HEK293 (cell line): ENCODE data around the gene SEMA4B.

Experiments used
- CTCF ChIA-PET: fragments of 350-600 bp; formaldehyde crosslinking; extraction: SDS; loops from one replicate; lab custom pipeline; 2021; ENCODE audit warnings: antibody characterized with exemption; lab: Yijun Ruan, JAX
- POLR2A ChIA-PET: fragments of 300-600 bp; formaldehyde crosslinking; extraction: SDS; loops from one replicate; lab custom pipeline; 2020; ENCODE audit warnings: antibody characterized with exemption, inconsistent platforms; lab: Yijun Ruan, JAX
- H3K27ac ChIP-seq: fragments of 200-500 bp; sonication (Bioruptor generic); 2 replicates; pipeline ENCODE4 v1.5.1; 2014; ENCODE audit warnings: low read depth, low read length, control low read depth, inconsistent platforms; ENCODE audit errors: extremely low read depth
- H3K36me3 ChIP-seq, 2 experiments: fragments of 200-500 bp in 1 of 2; sonication (Bioruptor generic) in 1 of 2; 1 replicate in 1 of 2; 2 replicates in 1 of 2; pipeline ENCODE4 v1.5.1; 2014 to 2017; ENCODE audit warnings: inconsistent platforms in 2 of 2, low read length in 2 of 2; ENCODE audit not compliant: control insufficient read depth in 2 of 2, insufficient read depth in 1 of 2
- H3K4me1 ChIP-seq: fragments of 200-500 bp; sonication (Bioruptor generic); 2 replicates; pipeline ENCODE4 v1.5.1; 2014; ENCODE audit warnings: mild to moderate bottlenecking, low read length, inconsistent platforms; ENCODE audit not compliant: control insufficient read depth, insufficient read depth
- H3K4me3 ChIP-seq: 2 replicates; pipeline ENCODE4 v1.5.1; 2011; ENCODE audit warnings: low read depth, mild to moderate bottlenecking, control low read depth, low read length, moderate library complexity
- H3K9me3 ChIP-seq: fragments of 200-500 bp; sonication (Bioruptor generic); 2 replicates; pipeline ENCODE4 v1.5.1; 2014; ENCODE audit warnings: low read depth, low read length, inconsistent platforms; ENCODE audit not compliant: control insufficient read depth, insufficient read depth
- GLIS1 ChIP-seq: fragments of 450-650 bp; formaldehyde crosslinking; IDR thresholded peaks from 2 replicates; pipeline ENCODE4 v1.5.1; 2016; ENCODE audit warnings: missing biosample characterization, missing genetic modification characterization
- IKZF3 ChIP-seq: fragments of 450-650 bp; IDR thresholded peaks from 2 replicates; pipeline ENCODE4 v1.5.0; 2018; ENCODE audit warnings: missing biosample characterization, mild to moderate bottlenecking, missing genetic modification characterization, moderate library complexity
- KLF9 ChIP-seq: fragments of 450-650 bp; formaldehyde crosslinking; IDR thresholded peaks from 2 replicates; pipeline ENCODE4 v1.5.1; 2016; ENCODE audit warnings: missing biosample characterization, missing genetic modification characterization, low read depth
- MEIS1 ChIP-seq: sonication (generic); formaldehyde crosslinking; IDR thresholded peaks from 2 replicates; pipeline ENCODE4 v1.8.1; 2022; ENCODE audit warnings: missing genetic modification reagents, mild to moderate bottlenecking, borderline replicate concordance
- SP2 ChIP-seq: fragments of 450-650 bp; formaldehyde crosslinking; IDR thresholded peaks from 2 replicates; pipeline ENCODE4 v1.5.1; 2016; ENCODE audit warnings: missing biosample characterization, missing genetic modification characterization
- SP3 ChIP-seq: fragments of 450-650 bp; formaldehyde crosslinking; IDR thresholded peaks from 2 replicates; pipeline ENCODE4 v1.5.1; 2016; ENCODE audit warnings: missing biosample characterization, missing genetic modification characterization
- SP7 ChIP-seq: fragments of 450-650 bp; formaldehyde crosslinking; IDR thresholded peaks from 2 replicates; pipeline ENCODE4 v1.5.1; 2016; ENCODE audit warnings: missing biosample characterization, missing genetic modification characterization
- ZBTB20 ChIP-seq: fragments of 450-650 bp; formaldehyde crosslinking; IDR thresholded peaks from 2 replicates; pipeline ENCODE4 v1.5.1; 2016; ENCODE audit warnings: missing biosample characterization, missing genetic modification characterization
- ZBTB8A ChIP-seq: fragments of 450-650 bp; formaldehyde crosslinking; IDR thresholded peaks from 2 replicates; pipeline ENCODE4 v1.5.1; 2016; ENCODE audit warnings: missing biosample characterization, missing genetic modification characterization
- ZFP37 ChIP-seq: fragments of 450-650 bp; formaldehyde crosslinking; IDR thresholded peaks from 2 replicates; pipeline ENCODE4 v1.5.1; 2016; ENCODE audit warnings: missing biosample characterization, missing genetic modification characterization
- ZIC2 ChIP-seq: fragments of 450-650 bp; formaldehyde crosslinking; IDR thresholded peaks from 2 replicates; pipeline ENCODE4 v1.5.1; 2016; ENCODE audit warnings: missing biosample characterization, missing genetic modification characterization
- ZNF10 ChIP-seq: fragments of 450-650 bp; formaldehyde crosslinking; IDR thresholded peaks from 2 replicates; pipeline ENCODE4 v1.5.1; 2017; ENCODE audit warnings: missing biosample characterization, missing genetic modification characterization
- ZNF239 ChIP-seq: fragments of 450-650 bp; formaldehyde crosslinking; IDR thresholded peaks from 2 replicates; pipeline ENCODE4 v1.5.1; 2016; ENCODE audit warnings: missing biosample characterization, missing genetic modification characterization
- ZNF366 ChIP-seq: fragments of 450-650 bp; formaldehyde crosslinking; conservative IDR thresholded peaks from 2 replicates; pipeline ENCODE4 v1.5.1; 2016; ENCODE audit warnings: missing biosample characterization, missing genetic modification characterization
- ZNF561 ChIP-seq: fragments of 450-650 bp; IDR thresholded peaks from 2 replicates; pipeline ENCODE4 v1.5.1; 2018; ENCODE audit warnings: missing biosample characterization, missing genetic modification characterization, borderline replicate concordance
- ZNF600 ChIP-seq: fragments of 450-650 bp; formaldehyde crosslinking; IDR thresholded peaks from 2 replicates; pipeline ENCODE4 v1.5.1; 2016; ENCODE audit warnings: missing biosample characterization, missing genetic modification characterization
- ZNF76 ChIP-seq: fragments of 450-650 bp; formaldehyde crosslinking; IDR thresholded peaks from 2 replicates; pipeline ENCODE4; 2016; ENCODE audit warnings: low read depth, missing biosample characterization, missing genetic modification characterization, borderline replicate concordance
- ZNF768 ChIP-seq: fragments of 450-650 bp; formaldehyde crosslinking; IDR thresholded peaks from 2 replicates; pipeline ENCODE4 v1.5.1; 2018; ENCODE audit warnings: missing biosample characterization, mild to moderate bottlenecking, missing genetic modification characterization
- ZSCAN30 ChIP-seq: fragments of 450-650 bp; IDR thresholded peaks from 2 replicates; pipeline ENCODE4 v1.5.1; 2018; ENCODE audit warnings: missing biosample characterization, mild to moderate bottlenecking, missing genetic modification characterization, moderate library complexity
- TF ChIP-seq, protein P1 (sequence below): fragments of 450-650 bp; formaldehyde crosslinking; IDR thresholded peaks from 2 replicates; pipeline ENCODE4 v1.5.1; 2016; ENCODE audit warnings: missing biosample characterization, missing genetic modification characterization
- TF ChIP-seq, protein P2 (sequence below): fragments of 450-650 bp; formaldehyde crosslinking; IDR thresholded peaks from 2 replicates; pipeline ENCODE4 v1.5.1; 2016; ENCODE audit warnings: missing biosample characterization, missing genetic modification characterization
- TF ChIP-seq, protein P3 (sequence below): fragments of 450-650 bp; formaldehyde crosslinking; optimal IDR thresholded peaks from 2 replicates; pipeline ENCODE3; 2016; ENCODE audit warnings: missing biosample characterization, mild to moderate bottlenecking, missing genetic modification characterization
- TF ChIP-seq, protein P4 (sequence below): fragments of 450-650 bp; formaldehyde crosslinking; conservative IDR thresholded peaks from 2 replicates; pipeline ENCODE4 v1.5.1; 2016; ENCODE audit warnings: low read depth, missing biosample characterization, missing genetic modification characterization
- TF ChIP-seq, protein P5 (sequence below): sonication (generic); formaldehyde crosslinking; IDR thresholded peaks from 2 replicates; pipeline ENCODE4 v1.8.1; 2022; ENCODE audit warnings: mild to moderate bottlenecking, moderate library complexity, missing genetic modification reagents

SEMA4B gene, protein sequence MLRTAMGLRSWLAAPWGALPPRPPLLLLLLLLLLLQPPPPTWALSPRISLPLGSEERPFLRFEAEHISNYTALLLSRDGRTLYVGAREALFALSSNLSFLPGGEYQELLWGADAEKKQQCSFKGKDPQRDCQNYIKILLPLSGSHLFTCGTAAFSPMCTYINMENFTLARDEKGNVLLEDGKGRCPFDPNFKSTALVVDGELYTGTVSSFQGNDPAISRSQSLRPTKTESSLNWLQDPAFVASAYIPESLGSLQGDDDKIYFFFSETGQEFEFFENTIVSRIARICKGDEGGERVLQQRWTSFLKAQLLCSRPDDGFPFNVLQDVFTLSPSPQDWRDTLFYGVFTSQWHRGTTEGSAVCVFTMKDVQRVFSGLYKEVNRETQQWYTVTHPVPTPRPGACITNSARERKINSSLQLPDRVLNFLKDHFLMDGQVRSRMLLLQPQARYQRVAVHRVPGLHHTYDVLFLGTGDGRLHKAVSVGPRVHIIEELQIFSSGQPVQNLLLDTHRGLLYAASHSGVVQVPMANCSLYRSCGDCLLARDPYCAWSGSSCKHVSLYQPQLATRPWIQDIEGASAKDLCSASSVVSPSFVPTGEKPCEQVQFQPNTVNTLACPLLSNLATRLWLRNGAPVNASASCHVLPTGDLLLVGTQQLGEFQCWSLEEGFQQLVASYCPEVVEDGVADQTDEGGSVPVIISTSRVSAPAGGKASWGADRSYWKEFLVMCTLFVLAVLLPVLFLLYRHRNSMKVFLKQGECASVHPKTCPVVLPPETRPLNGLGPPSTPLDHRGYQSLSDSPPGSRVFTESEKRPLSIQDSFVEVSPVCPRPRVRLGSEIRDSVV

DNA sequence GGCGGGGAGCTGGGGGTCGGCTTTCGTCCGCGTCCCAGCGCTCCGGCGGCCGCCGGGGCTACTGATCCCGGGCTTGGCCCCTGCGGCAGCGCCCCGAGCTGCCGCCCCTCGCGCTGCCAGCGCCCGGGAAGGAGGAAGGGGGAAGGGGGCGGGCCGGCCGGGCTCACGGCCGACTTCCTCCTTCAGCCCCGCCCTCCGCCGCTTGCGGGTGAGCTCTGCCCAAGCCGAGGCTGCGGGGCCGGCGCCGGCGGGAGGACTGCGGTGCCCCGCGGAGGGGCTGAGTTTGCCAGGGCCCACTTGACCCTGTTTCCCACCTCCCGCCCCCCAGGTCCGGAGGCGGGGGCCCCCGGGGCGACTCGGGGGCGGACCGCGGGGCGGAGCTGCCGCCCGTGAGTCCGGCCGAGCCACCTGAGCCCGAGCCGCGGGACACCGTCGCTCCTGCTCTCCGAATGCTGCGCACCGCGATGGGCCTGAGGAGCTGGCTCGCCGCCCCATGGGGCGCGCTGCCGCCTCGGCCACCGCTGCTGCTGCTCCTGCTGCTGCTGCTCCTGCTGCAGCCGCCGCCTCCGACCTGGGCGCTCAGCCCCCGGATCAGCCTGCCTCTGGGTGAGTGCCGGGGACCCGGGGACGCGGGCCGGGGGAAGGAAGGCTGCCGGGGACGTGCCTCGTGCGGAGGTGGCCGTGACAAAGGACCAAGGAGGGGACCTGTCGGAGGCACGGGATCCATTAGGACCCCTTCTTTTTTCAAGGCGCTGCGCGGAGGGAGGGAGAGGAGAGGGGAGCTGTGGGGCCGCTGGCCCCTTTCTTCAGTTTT lies at the start of gene SEMA4B:
Gene SEMA4B (plus strand): TSS at position 201 of the 814 bp plus-strand sequence. CDS start 249 bp downstream, at position 450.
- POLR2A ChIA-PET, result interaction anchor here (0.7 to 4.3 kb wide), 14 partner anchors 9 to 99 kb away, joined by 3 to 48 read pairs (median 6); partner anchors contain the start of genes CIB1, GDPGP1, IDH2 and TTLL13
- Histone ChIP-seq H3K9me3 (no peaks in the 10 kb centered on the region), H3K27ac (peak within 1 kb of the TSS; percentile 56; the same call in 1 of the 2 replicates), H3K4me3 (peak within 1 kb of the TSS; percentile 67), H3K4me1 (peaks cover 8% of the 10 kb centered on the region), H3K36me3 (no peaks in the 10 kb centered on the region)
- CTCF ChIA-PET, result interaction anchor here (0.7 to 3.5 kb wide), 8 partner anchors 13 to 731 kb away, joined by 3 to 20 read pairs (median 4); no protein-coding TSS in a partner anchor
- TF ChIP-seq SP2 (peak; percentile 64), IKZF3 (tag by site-specific recombination) (peak; percentile 64; the same call in 1 of the 2 replicates), ZBTB8A (tag by site-specific recombination) (peak; percentile 92), GLIS1 (peak; percentile 78), ZNF561 (tag by site-specific recombination) (peak; percentile 72), ZNF10 (peak; percentile 65; the same call in 1 of the 2 replicates), ZNF239 (tag by site-specific recombination) (no peak), MEIS1 (CRISPR knock-in tag) (no peak), ZSCAN30 (tag by site-specific recombination) (peak; percentile 49; the same call in 1 of the 2 replicates), ZNF768 (no peak), ZFP37 (tag by site-specific recombination) (no peak), KLF9 (peak; percentile 69), ZBTB20 (tag by site-specific recombination) (peak; percentile 81; the same call in 1 of the 2 replicates), ZIC2 (tag by site-specific recombination) (peak; percentile 73), SP3 (peak; percentile 73), ZNF600 (tag by site-specific recombination) (0 out of 2 replicates have a peak, but pooled peaks have one; percentile 35), ZNF366 (no peak), ZNF76 (tag by site-specific recombination) (no peak), SP7 (tag by site-specific recombination) (0 out of 2 replicates have a peak, but pooled peaks have one; percentile 9)
- TF ChIP-seq, protein P1, sequence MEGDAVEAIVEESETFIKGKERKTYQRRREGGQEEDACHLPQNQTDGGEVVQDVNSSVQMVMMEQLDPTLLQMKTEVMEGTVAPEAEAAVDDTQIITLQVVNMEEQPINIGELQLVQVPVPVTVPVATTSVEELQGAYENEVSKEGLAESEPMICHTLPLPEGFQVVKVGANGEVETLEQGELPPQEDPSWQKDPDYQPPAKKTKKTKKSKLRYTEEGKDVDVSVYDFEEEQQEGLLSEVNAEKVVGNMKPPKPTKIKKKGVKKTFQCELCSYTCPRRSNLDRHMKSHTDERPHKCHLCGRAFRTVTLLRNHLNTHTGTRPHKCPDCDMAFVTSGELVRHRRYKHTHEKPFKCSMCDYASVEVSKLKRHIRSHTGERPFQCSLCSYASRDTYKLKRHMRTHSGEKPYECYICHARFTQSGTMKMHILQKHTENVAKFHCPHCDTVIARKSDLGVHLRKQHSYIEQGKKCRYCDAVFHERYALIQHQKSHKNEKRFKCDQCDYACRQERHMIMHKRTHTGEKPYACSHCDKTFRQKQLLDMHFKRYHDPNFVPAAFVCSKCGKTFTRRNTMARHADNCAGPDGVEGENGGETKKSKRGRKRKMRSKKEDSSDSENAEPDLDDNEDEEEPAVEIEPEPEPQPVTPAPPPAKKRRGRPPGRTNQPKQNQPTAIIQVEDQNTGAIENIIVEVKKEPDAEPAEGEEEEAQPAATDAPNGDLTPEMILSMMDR (tag by site-specific recombination), result peak; percentile 21; the same call in 1 of the 2 replicates
- TF ChIP-seq, protein P2, sequence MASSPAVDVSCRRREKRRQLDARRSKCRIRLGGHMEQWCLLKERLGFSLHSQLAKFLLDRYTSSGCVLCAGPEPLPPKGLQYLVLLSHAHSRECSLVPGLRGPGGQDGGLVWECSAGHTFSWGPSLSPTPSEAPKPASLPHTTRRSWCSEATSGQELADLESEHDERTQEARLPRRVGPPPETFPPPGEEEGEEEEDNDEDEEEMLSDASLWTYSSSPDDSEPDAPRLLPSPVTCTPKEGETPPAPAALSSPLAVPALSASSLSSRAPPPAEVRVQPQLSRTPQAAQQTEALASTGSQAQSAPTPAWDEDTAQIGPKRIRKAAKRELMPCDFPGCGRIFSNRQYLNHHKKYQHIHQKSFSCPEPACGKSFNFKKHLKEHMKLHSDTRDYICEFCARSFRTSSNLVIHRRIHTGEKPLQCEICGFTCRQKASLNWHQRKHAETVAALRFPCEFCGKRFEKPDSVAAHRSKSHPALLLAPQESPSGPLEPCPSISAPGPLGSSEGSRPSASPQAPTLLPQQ (tag by site-specific recombination), result peak; percentile 65; the same call in 1 of the 2 replicates
- TF ChIP-seq, protein P3, sequence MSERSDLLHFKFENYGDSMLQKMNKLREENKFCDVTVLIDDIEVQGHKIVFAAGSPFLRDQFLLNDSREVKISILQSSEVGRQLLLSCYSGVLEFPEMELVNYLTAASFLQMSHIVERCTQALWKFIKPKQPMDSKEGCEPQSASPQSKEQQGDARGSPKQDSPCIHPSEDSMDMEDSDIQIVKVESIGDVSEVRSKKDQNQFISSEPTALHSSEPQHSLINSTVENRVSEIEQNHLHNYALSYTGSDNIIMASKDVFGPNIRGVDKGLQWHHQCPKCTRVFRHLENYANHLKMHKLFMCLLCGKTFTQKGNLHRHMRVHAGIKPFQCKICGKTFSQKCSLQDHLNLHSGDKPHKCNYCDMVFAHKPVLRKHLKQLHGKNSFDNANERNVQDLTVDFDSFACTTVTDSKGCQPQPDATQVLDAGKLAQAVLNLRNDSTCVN (tag by site-specific recombination), result peak; percentile 85
- TF ChIP-seq, protein P4, sequence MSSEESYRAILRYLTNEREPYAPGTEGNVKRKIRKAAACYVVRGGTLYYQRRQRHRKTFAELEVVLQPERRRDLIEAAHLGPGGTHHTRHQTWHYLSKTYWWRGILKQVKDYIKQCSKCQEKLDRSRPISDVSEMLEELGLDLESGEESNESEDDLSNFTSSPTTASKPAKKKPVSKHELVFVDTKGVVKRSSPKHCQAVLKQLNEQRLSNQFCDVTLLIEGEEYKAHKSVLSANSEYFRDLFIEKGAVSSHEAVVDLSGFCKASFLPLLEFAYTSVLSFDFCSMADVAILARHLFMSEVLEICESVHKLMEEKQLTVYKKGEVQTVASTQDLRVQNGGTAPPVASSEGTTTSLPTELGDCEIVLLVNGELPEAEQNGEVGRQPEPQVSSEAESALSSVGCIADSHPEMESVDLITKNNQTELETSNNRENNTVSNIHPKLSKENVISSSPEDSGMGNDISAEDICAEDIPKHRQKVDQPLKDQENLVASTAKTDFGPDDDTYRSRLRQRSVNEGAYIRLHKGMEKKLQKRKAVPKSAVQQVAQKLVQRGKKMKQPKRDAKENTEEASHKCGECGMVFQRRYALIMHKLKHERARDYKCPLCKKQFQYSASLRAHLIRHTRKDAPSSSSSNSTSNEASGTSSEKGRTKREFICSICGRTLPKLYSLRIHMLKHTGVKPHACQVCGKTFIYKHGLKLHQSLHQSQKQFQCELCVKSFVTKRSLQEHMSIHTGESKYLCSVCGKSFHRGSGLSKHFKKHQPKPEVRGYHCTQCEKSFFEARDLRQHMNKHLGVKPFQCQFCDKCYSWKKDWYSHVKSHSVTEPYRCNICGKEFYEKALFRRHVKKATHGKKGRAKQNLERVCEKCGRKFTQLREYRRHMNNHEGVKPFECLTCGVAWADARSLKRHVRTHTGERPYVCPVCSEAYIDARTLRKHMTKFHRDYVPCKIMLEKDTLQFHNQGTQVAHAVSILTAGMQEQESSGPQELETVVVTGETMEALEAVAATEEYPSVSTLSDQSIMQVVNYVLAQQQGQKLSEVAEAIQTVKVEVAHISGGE (tag by site-specific recombination), result 0 out of 2 replicates have a peak, but pooled peaks have one; percentile 30
- TF ChIP-seq, protein P5, sequence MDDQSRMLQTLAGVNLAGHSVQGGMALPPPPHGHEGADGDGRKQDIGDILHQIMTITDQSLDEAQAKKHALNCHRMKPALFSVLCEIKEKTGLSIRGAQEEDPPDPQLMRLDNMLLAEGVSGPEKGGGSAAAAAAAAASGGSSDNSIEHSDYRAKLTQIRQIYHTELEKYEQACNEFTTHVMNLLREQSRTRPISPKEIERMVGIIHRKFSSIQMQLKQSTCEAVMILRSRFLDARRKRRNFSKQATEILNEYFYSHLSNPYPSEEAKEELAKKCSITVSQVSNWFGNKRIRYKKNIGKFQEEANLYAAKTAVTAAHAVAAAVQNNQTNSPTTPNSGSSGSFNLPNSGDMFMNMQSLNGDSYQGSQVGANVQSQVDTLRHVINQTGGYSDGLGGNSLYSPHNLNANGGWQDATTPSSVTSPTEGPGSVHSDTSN (CRISPR knock-in tag), result peak; percentile 60; the same call in 1 of the 2 replicates
